ENCODE results near the gene PGAM2. TPM values are rescaled to one million over a fixed set of nuclear protein-coding genes. Genes with fewer than 3 reads are reported as not detected.
"Not testable (repeated sequence)": the region's sequence is repeated elsewhere in the genome, so short reads cannot be mapped to it uniquely, and the experiment has no call there.

Gene PGAM2
- total RNA-seq, 1 donor from 2014 or later: not detected

GRCh38 chr7:44052771-44053365 lies 12.5 kb downstream of the PGAM2 start:
- DNase-seq (ENCODE audit: low read depth, low spot score): no peak

GRCh38 chr7:44051611-44052220 lies 13.7 kb downstream of the PGAM2 start:
- no peak for DNase-seq (ENCODE audit: low read depth, low spot score)

GRCh38 chr7:44050915-44051560 lies 14.3 kb downstream of the PGAM2 start:
- DNase-seq (ENCODE audit: low read depth, low spot score): no peak

GRCh38 chr7:44050121-44050914 lies 15.0 kb downstream of the PGAM2 start:
- DNase-seq (ENCODE audit: low read depth, low spot score): no peak

- DNase-seq (ENCODE audit: low read depth, low spot score): no peak
Measured at GRCh38 chr7:44048031-44048795, 17.2 kb downstream of the PGAM2 start.

GRCh38 chr7:44046321-44047061 lies 18.9 kb downstream of the PGAM2 start:
- no peak for DNase-seq (ENCODE audit: low read depth, low spot score)

GRCh38 chr7:44045226-44046014 lies 19.9 kb downstream of the PGAM2 start:
- no peak for DNase-seq (ENCODE audit: low read depth, low spot score)

- peak; percentile 30 for DNase-seq (ENCODE audit: low read depth, low spot score)
Measured at GRCh38 chr7:44044315-44045225, 20.8 kb downstream of the PGAM2 start, which contains the start of gene DBNL. DBNL (plus strand) TSS chr7:44044702; CDS start chr7:44044738, 36 bp downstream.

- DNase-seq (ENCODE audit: low read depth, low spot score): no peak
Measured at GRCh38 chr7:44043902-44044301, 21.5 kb downstream of the PGAM2 start.

GRCh38 chr7:44042221-44042620 lies 23.1 kb downstream of the PGAM2 start:
- no peak for DNase-seq (ENCODE audit: low read depth, low spot score)

- DNase-seq (ENCODE audit: low read depth, low spot score): not testable (repeated sequence)
Measured at GRCh38 chr7:44040493-44040891, 24.9 kb downstream of the PGAM2 start.

GRCh38 chr7:44039800-44040492 lies 25.4 kb downstream of the PGAM2 start:
- not testable (repeated sequence) for DNase-seq (ENCODE audit: low read depth, low spot score)

- not testable (repeated sequence) for DNase-seq (ENCODE audit: low read depth, low spot score)
Measured at GRCh38 chr7:44038961-44039558, 26.3 kb downstream of the PGAM2 start.

GRCh38 chr7:44038553-44038952 lies 26.8 kb downstream of the PGAM2 start:
- DNase-seq (ENCODE audit: low read depth, low spot score): not testable (repeated sequence)

- not testable (repeated sequence) for DNase-seq (ENCODE audit: low read depth, low spot score)
Measured at GRCh38 chr7:44037951-44038350, 27.4 kb downstream of the PGAM2 start.

GRCh38 chr7:44036364-44036763 lies 29.0 kb downstream of the PGAM2 start:
- not testable (repeated sequence) for DNase-seq (ENCODE audit: low read depth, low spot score)

All from pulmonary artery endothelial cell (primary cell).